Stimulated activated naive B cell treated with anti-CD40 and anti-IgM and Interleukin-4, amounts not matched to agents 10 μg/mL and 1 μg/mL and 100 μg/mL, for 72 hours (primary cell): Measurements from ENCODE around the gene CDC42BPB.

Source experiments
- ATAC-seq, 2 donors: fragments of 150-1000 bp; cut with Tn5 transposase; replicated peaks; 2 replicates each; pipeline ENCODE4 v1.10.0; 2021; ENCODE audit warnings: moderate library complexity in 1 of 2
- DNase-seq: peaks from one replicate; pipeline ENCODE4 v3.0.0; 2021
- H3K27ac Mint-ChIP-seq: one replicate; pipeline ENCODE4 v1.8.0; 2022; ENCODE audit warnings: mild to moderate bottlenecking, mixed read lengths
- H3K27me3 Mint-ChIP-seq, 2 donors: one replicate each; pipeline ENCODE4 v1.8.0; 2022; ENCODE audit warnings: mixed read lengths in 2 of 2
- H3K36me3 Mint-ChIP-seq, 2 donors: one replicate each; pipeline ENCODE4 v1.8.0; 2022; ENCODE audit warnings: mixed read lengths in 2 of 2, mild to moderate bottlenecking in 1 of 2
- H3K4me1 Mint-ChIP-seq, 2 donors: one replicate each; pipeline ENCODE4 v1.8.0; 2022; ENCODE audit warnings: mixed read lengths in 2 of 2, mild to moderate bottlenecking in 1 of 2
- H3K4me3 Mint-ChIP-seq, 2 donors: one replicate each; pipeline ENCODE4 v1.8.0; 2022; ENCODE audit warnings: mild to moderate bottlenecking in 2 of 2, mixed read lengths in 2 of 2, moderate library complexity in 1 of 2
- H3K9me3 Mint-ChIP-seq, 2 donors: one replicate each; pipeline ENCODE4 v1.8.0; 2022; ENCODE audit warnings: mixed read lengths in 2 of 2, mild to moderate bottlenecking in 1 of 2

The CDC42BPB gene

DNA sequence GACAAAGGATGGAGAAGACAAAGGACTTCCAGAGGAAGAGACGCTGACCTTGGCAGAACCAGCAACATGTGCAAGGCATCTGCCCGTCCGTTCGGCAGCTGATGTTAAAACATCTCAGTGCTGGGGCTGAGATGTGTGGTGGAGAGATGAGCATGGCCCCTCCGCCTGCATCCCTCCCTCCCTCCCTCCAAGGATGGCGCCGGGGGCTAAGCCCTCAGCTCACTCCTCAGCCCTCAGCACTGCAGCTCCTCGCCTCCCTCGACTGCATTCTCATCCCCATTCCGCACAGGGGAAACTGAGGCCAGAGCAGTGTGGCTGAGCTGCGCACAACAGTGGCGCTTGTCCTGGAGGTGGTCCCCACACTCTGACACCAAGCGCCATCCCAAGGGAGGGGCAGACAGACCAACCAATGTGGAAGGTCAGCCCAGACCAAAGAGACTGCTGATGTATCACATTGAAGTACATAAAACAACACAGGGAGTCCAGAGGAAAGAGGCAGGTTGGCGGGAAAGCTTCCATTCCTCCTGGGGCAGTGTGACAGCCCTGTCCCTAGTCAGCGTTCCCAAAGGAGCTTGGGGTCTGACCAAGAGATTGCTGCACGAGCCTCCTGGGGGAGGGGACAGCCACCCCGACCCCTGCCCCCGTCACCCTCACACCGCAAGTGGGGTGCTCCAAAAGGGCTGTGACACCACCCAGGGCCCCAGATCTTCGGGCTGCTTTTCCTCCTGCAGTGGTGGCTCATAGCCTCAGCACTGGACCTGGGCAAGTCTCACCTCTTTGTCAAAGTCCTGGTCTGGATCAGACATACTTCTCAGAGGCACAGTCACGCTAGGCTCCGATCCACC is 119.8 kb downstream of the CDC42BPB start:
- Mint-ChIP-seq H3K27ac (no peak overlapping the region), H3K27me3 (no peaks in the 10 kb centered on the region)
- no peak for DNase-seq

DNA sequence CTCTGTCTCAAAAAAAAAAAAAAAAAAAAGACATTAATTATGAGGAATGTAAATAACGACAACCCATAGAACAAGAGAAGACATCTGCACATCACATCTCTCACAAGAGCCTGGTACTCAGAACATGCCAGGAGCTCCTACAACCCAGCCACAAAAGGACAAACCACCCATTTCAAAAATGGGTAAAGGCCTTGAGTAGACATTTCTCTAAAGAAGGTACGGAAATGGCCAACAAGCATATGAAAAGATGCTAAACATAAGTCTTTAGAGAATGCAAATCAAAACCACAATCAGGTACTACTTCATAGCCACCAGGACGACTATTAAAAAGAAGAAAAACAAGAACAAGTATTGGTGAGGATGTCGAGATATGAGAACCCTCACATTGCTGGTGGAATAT is 121.6 kb downstream of the CDC42BPB start:
- ATAC-seq (no peak), DNase-seq (no peak)
- Mint-ChIP-seq H3K27me3 (peaks cover 1 to 3% of the 10 kb centered on the region in 2 donors), H3K4me3 (no peak overlapping the region), H3K36me3 (peaks cover 23 to 37% of the 10 kb centered on the region in 2 donors), H3K9me3 (no peaks in the 10 kb centered on the region), H3K4me1 (peaks cover 4 to 5% of the 10 kb centered on the region in 2 donors), H3K27ac (no peak overlapping the region)

More for the DNA sequence above, 119.8 kb downstream of the CDC42BPB start:
- Mint-ChIP-seq H3K36me3 (peaks cover 25 to 50% of the 10 kb centered on the region in 2 donors), H3K4me1 (peaks cover 2 to 5% of the 10 kb centered on the region in 2 donors), H3K9me3 (no peaks in the 10 kb centered on the region), H3K4me3 (no peak overlapping the region)
- no peak for ATAC-seq

DNA sequence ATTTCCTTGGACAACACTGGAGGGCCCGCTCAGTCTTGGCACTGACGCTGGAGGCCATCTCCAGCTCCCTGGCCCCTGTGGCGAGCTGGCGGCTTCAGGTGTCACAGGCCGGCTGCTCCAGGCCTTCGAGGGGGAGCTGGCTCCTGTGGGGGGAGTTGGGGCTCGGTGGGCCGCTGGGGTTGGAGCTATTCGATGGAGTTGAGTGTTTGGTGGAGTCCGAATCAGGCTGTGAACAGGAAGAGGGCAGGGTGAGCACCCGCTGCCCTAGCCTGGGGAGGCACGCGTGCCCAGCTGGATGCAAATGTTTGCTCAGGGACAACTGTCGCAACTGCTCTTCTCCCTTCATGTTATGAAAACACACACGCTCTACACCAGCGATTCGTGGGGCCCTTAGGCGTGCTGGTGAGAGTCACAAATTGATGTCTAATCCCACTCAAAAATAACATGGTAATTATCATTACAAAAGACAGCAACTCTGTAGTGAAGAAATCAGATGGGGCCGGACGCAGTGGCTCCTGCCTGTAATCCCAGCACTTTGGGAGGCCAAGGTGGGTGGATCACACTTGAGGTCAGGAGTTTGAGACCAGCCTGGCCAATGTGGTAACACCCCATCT is 123.6 kb downstream of the CDC42BPB start:
- Mint-ChIP-seq H3K36me3 (peaks cover 15 to 25% of the 10 kb centered on the region in 2 donors), H3K9me3 (no peaks in the 10 kb centered on the region), H3K27me3 (peaks cover 4 to 7% of the 10 kb centered on the region in 2 donors), H3K4me3 (no peak overlapping the region), H3K4me1 (peaks cover 8 to 12% of the 10 kb centered on the region in 2 donors), H3K27ac (no peak overlapping the region)
- no peak for ATAC-seq
- DNase-seq: no peak

DNA sequence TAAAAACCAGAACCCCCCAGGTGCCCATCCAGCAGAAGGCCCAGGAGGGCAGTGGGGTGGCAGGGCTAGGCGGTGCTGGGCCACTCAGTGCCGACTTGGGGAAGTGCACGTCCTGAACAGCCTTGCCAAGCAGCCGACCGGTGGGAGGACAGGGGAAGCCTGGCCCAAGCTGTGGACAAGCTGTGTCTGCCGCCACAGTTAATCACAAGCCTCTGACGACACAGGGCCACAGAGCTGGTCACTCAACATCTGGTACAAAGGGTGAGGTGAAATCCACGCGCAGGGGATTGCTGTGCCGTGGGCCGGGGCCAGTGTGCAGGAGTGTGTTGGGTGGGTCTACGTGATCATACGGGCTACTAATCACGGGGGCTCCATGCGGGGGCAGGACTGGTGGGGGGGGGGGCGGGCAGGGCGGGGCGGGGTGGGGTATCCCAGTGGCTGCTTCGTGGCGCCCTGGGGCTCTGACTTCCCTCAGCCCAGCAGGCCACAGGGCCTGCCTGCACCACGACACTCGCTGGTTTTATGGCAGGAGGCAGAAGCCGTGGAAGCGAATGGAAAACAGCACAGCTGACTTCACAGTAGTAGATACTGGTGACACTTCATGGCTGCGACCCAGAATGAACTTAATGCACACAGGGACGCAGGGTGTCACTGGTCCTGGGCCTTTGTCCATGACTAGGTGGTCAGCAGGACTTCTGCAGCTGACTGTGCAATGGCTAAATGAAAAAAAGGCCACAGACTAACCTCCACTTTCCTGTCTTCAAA is 124.7 kb downstream of the CDC42BPB start:
- H3K4me1 Mint-ChIP-seq: peaks cover 8 to 20% of the 10 kb centered on the region in 2 donors
- no peak overlapping the region for H3K4me3 Mint-ChIP-seq
- no peak for DNase-seq
- no peaks in the 10 kb centered on the region for H3K9me3 Mint-ChIP-seq
- peaks cover 4 to 15% of the 10 kb centered on the region in 2 donors for H3K27me3 Mint-ChIP-seq
- H3K36me3 Mint-ChIP-seq: peaks cover 15 to 21% of the 10 kb centered on the region in 2 donors
- H3K27ac Mint-ChIP-seq: no peak overlapping the region
- no peak for ATAC-seq

DNA sequence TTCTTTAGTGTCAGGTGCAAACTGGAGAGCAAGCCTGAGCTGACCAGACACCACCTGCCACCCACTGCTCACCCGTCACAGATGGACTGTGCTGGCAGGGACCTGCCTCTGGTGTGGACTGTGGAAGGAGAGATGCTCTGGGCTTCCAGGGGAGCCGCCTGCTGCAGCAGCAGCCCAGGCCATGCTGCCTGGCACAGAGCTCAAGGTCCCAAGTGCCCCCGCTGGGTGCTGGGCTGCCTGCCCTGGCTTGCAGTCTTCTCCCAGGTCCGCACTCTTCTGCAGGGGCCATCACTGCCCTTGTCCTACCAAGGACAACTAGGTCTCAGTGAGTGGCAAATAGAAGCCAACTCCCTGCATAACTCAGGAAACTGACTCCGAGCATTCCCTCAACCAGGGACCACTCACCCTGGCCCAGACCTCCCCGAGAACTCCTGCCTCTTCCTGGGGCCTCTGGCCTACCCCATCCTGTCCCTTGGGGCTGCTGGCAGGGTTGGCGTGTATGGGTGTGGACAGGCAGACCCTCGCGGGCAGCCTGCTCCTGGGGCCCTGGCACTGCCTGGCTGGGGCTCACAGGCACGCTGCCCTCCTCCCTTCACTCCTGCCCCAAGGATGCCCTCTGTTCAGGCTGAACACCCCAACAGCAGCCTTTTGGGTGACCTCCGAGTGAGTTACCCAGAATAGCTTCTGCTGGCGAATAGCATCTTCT is 125.6 kb downstream of the CDC42BPB start:
- ATAC-seq (no peak), DNase-seq (no peak)
- H3K36me3 Mint-ChIP-seq: peaks cover 11 to 14% of the 10 kb centered on the region in 2 donors
- no peaks in the 10 kb centered on the region for H3K9me3 Mint-ChIP-seq
- no peak overlapping the region for H3K27ac Mint-ChIP-seq
- no peak overlapping the region for H3K4me3 Mint-ChIP-seq
- H3K4me1 Mint-ChIP-seq: peaks cover 12 to 20% of the 10 kb centered on the region in 2 donors
- peaks cover 9 to 22% of the 10 kb centered on the region in 2 donors for H3K27me3 Mint-ChIP-seq

DNA sequence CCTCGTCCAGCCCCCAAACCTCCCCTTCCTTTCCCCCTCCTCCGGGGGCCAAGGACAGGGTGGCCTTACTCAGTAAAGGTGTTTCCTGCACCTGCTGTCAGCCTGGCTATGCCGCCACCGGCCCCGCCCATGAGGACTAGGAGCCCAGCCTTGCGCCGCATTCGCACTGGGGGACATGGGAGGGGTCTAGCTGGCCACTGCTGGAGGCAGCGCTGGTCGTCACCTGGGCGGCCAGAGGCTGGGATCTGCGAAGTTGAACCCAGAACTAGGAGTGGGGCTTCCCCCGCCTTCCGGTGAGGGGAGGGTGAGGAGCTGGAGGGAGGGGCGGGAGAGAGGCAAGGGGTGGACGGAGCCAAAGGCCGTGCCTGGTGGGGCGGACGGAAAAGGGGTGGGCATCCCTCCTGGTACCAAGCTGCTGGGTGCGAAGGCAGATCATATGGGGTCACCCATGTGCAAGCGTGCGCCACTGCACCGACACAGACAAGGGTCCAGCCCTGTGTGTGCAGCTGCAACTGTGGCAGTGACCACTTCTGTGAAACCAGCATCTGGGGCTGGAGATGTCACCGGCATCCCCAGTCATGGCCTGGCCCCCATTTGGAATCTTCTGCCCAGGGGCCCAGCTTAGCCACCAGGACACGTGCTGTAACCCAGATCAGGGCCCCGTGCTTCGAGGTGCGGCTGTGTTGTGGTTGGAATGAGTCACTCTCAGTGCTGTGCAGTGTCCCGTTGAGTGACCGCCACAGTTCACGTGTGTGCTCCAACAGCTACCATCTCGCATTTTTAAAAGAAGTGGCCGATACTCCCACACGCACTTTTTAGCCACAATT is 126.4 kb downstream of the CDC42BPB start:
- no peaks in the 10 kb centered on the region for H3K9me3 Mint-ChIP-seq
- DNase-seq (no peak), ATAC-seq (no peak)
- H3K27me3 Mint-ChIP-seq: peaks cover 15 to 24% of the 10 kb centered on the region in 2 donors
- H3K4me3 Mint-ChIP-seq: peak overlapping the region in 1 of 2 donors; percentile 39
- H3K4me1 Mint-ChIP-seq: peaks cover 12 to 16% of the 10 kb centered on the region in 2 donors
- H3K36me3 Mint-ChIP-seq: peaks cover 11% of the 10 kb centered on the region in 2 donors
- H3K27ac Mint-ChIP-seq: no peak overlapping the region

DNA sequence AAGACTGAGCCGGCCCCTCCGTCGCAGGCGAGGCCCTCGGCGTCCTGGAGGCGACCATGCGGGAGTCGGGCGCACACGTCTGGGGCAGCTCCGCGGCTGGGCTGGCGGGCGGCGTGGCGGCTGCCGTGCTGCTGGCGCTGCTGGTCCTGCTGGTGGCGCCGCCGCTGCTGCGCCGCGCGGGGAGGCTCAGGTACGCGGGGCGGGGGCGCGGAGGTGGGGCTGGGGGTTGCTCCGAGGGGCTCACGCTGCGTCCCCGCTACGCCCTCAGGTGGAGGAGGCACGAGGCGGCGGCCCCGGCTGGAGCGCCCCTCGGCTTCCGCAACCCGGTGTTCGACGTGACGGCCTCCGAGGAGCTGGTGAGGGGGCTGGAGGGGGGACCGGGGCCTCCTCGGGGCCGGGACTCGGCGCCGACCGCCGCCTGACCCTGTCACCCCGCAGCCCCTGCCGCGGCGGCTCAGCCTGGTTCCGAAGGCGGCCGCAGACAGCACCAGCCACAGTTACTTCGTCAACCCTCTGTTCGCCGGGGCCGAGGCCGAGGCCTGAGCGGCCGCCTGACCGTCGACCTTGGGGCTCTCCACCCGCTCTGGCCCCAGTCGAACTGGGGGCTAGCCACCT is 127.1 kb downstream of the CDC42BPB start:
- Mint-ChIP-seq H3K36me3 (peaks cover 11% of the 10 kb centered on the region in 2 donors), H3K4me3 (peak overlapping the region in 1 of 2 donors; percentile 39), H3K4me1 (peaks cover 15% of the 10 kb centered on the region in 2 donors), H3K9me3 (no peaks in the 10 kb centered on the region), H3K27me3 (peaks cover 19 to 28% of the 10 kb centered on the region in 2 donors), H3K27ac (no peak overlapping the region)
- DNase-seq (no peak), ATAC-seq (peak in 1 of 2 donors; percentile 18)

DNA sequence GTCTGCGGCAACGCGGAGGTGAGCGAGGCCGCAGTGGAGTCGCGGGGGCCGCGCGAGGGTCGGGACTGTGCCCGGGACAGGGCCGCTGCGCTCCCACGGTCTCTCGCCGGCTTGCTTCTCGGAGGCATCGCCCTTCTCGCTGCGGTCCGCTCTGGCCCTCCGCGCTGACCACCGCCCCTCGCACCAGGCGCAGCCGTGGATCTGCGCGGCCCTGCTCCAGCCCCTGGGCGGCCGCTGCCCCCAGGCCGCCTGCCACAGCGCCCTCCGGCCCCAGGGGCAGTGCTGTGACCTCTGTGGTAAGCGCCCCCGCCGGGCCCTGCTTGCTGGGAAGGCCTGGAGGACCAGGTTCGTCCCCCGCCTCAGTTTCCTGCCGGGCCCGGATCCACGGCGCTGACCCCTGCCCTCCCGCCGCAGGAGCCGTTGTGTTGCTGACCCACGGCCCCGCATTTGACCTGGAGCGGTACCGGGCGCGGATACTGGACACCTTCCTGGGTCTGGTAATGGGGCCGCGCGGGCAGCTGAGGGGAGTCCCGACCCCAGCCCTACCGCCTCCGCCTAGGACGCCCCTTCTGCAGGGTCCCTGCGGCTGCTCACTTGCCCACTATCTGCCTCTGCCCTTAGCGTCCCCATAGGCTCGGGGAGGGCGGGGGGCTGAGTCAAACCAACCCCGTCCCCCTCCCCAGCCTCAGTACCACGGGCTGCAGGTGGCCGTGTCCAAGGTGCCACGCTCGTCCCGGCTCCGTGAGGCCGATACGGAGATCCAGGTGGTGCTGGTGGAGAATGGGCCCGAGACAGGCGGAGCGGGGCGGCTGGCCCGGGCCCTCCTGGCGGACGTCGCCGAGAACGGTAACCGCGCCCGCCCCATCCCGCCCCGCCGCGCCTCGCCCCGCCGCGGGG is 127.9 kb downstream of the CDC42BPB start:
- Mint-ChIP-seq H3K27ac (no peak overlapping the region), H3K9me3 (no peaks in the 10 kb centered on the region)

DNA sequence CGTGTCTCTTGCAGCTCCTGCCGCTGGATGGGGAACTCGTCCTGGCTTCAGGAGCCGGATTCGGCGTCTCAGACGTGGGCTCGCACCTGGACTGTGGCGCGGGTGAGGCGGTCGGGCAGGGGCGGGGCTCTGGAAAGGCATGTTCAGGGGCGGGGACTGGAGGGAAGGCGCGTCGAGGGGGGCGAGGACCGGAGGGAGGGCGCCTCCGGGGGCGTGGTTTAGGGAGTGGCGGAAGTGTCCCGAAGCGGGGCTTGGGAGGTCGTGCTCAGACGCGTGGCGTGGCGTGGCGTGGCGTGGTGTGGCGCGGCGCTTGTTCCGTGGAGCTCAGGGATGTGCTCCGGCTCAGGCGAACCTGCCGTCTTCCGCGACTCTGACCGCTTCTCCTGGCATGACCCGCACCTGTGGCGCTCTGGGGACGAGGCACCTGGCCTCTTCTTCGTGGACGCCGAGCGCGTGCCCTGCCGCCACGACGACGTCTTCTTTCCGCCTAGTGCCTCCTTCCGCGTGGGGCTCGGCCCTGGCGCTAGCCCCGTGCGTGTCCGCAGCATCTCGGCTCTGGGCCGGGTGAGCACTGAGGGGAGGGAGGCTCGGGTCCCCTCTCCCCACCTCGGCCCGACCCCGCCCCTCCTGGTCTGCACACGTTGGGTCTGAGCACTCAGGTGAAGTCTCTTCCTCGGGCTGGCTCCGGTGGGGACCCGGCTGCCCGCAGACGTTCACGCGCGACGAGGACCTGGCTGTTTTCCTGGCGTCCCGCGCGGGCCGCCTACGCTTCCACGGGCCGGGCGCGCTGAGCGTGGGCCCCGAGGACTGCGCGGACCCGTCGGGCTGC is 128.7 kb downstream of the CDC42BPB start:
- DNase-seq: peak; percentile 49
- peaks cover 6 to 7% of the 10 kb centered on the region in 2 donors for H3K36me3 Mint-ChIP-seq
- no peak overlapping the region for H3K27ac Mint-ChIP-seq

More for the DNA sequence above, 127.9 kb downstream of the CDC42BPB start:
- no peak for DNase-seq
- Mint-ChIP-seq H3K4me1 (peaks cover 15% of the 10 kb centered on the region in 2 donors), H3K27me3 (peaks cover 19 to 29% of the 10 kb centered on the region in 2 donors), H3K36me3 (peaks cover 11% of the 10 kb centered on the region in 2 donors), H3K4me3 (peak overlapping the region; percentile 46 to 62)
- ATAC-seq: no peak

DNA sequence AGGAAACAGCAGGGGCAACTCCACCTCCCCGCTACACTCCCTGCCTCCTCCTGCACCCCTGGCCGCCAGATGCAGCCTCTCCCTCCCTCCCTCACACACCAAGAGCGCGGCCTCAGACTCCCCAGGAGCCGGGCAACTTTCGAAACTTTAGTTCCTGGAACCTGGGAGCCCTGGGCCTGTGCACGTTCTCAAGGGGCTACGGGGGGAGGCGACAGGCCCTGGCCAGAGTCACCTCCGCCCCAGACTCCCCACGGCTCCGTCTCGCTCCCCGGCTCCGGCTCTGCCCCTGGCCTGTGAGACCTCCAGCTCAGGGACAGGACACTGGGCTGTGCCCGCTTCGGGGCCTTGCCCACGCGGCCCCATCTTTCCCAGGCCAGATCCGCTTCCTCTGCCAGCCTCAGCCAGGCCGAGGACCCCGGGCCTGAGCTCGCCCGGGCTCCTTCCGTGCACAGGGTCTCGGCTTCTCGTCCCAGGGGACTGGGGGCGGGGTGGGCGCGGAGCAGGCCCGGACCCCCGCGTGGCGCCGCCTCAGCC is 129.4 kb downstream of the CDC42BPB start:
- ATAC-seq: peak; percentile 22 to 26
- no peak for DNase-seq
- Mint-ChIP-seq H3K4me3 (peak overlapping the region; percentile 73 to 75), H3K9me3 (no peaks in the 10 kb centered on the region), H3K27me3 (peaks cover 19 to 40% of the 10 kb centered on the region in 2 donors), H3K36me3 (no peaks in the 10 kb centered on the region), H3K4me1 (peaks cover 20 to 24% of the 10 kb centered on the region in 2 donors), H3K27ac (no peak overlapping the region)

More for the DNA sequence above, 128.7 kb downstream of the CDC42BPB start:
- peak; percentile 73 to 80 for ATAC-seq
- Mint-ChIP-seq H3K27me3 (peaks cover 19 to 35% of the 10 kb centered on the region in 2 donors), H3K9me3 (no peaks in the 10 kb centered on the region), H3K4me1 (peaks cover 18 to 20% of the 10 kb centered on the region in 2 donors), H3K4me3 (peak overlapping the region; percentile 73 to 75)

DNA sequence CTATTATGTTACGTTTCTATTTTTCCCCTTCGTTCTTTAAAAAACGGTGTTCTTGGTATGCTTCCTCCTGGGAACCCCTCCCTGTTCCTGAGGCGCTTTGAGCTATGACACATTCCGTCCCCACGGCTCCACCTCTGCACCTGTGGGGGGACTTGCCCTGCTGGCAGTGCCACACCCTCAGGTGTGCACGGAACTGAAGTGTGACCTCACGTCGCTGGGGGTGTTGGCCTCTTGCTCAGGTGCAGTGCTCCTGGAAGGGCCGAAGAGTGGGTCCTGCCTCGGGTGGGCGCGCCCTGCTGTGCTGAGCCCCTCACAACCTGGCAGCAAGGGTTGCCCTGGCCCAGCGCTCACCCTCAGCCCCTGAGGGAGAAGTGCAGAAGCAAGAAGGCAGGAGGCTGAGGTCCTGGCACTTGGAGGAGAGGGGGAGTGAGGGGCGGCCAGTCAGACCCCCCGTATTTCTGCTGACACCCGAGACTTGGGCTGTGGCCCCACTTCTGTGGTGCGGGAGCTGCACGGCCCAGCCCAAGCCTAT is 129.9 kb downstream of the CDC42BPB start:
- H3K27ac Mint-ChIP-seq: peak overlapping the region; percentile 80
- no peaks in the 10 kb centered on the region for H3K36me3 Mint-ChIP-seq
- H3K4me1 Mint-ChIP-seq: peaks cover 20 to 25% of the 10 kb centered on the region in 2 donors
- peak overlapping the region; percentile 17 to 75 for H3K4me3 Mint-ChIP-seq
- H3K9me3 Mint-ChIP-seq: no peaks in the 10 kb centered on the region
- ATAC-seq: no peak
- H3K27me3 Mint-ChIP-seq: peaks cover 19 to 40% of the 10 kb centered on the region in 2 donors
- no peak for DNase-seq
